Adipocyte (in vitro differentiated cells): Measurements from ENCODE around the gene PNRC2.
"Not testable (repeated sequence)": the region's sequence is repeated elsewhere in the genome, so short reads cannot be mapped to it uniquely, and the experiment has no call there.

Source experiments
- DNase-seq: peaks from one replicate; pipeline ENCODE4 v3.0.0-alpha.2; 2015; ENCODE audit warnings: low read depth
- H3K27me3 ChIP-seq: replicated peaks from 2 replicates; pipeline ENCODE4 v1.7.0; 2013; ENCODE audit warnings: mild to moderate bottlenecking, low read length, moderate library complexity; ENCODE audit not compliant: control insufficient read depth, insufficient read depth
- H3K36me3 ChIP-seq: 2 replicates; pipeline ENCODE4 v1.7.0; 2013; ENCODE audit warnings: low read length, mild to moderate bottlenecking, moderate library complexity; ENCODE audit not compliant: control insufficient read depth, insufficient read depth, severe bottlenecking
- H3K4me1 ChIP-seq: 2 replicates; pipeline ENCODE4 v1.7.0; 2013; ENCODE audit warnings: mild to moderate bottlenecking, low read length, moderate library complexity; ENCODE audit not compliant: control insufficient read depth, insufficient read depth
- H3K4me3 ChIP-seq: 2 replicates; pipeline ENCODE4 v1.7.0; 2013; ENCODE audit warnings: mild to moderate bottlenecking, low read length, moderate library complexity
- H3K9ac ChIP-seq: 2 replicates; pipeline ENCODE4 v1.7.0; 2013; ENCODE audit warnings: mild to moderate bottlenecking, low read length, moderate library complexity
- H3K9me3 ChIP-seq: 2 replicates; pipeline ENCODE4 v1.7.0; 2013; ENCODE audit warnings: mild to moderate bottlenecking, low read length, moderate library complexity; ENCODE audit not compliant: control insufficient read depth

PNRC2 gene

DNA sequence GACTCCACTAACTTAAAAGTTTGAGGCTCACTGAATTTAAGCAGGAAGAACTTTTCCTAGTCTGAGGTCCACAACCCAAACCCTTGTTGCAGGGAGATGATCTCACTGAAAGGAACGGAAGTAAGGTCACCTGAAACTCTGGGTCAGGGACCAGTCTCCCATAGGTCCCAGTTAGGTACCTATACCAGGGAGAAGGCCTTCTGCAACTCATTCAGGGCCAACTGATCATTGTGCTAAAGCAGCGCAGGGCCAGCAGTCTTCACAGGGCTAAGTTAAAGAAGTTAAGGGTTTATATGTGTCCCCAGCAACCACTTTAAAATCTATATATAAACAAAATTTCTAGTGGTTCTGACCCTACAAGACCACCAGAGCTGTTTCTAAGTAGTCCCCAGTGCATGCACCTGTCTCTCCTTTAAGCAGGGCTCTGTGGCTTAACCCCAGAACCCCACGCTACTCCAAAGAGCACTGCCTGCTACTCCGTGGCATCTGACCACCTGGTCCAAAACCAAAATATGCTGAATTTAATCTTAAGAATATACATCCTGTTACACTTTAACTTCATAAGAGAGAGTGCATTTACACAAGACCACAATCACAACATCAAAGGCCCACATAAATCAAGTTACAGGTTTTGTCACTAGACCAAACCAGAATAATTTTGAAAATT lies 17.7 kb downstream of the PNRC2 start:
- peak overlapping the region; percentile 91 for H3K4me3 ChIP-seq
- no peaks in the 10 kb centered on the region for H3K27me3 ChIP-seq
- H3K9me3 ChIP-seq, result no peaks in the 10 kb centered on the region

GRCh38 chr1:23977854-23978191 lies 18.2 kb downstream of the PNRC2 start:
- Histone ChIP-seq H3K4me1 (peaks cover 40% of the 10 kb centered on the region), H3K36me3 (peaks cover 8% of the 10 kb centered on the region), H3K9ac (peak overlapping the region; percentile 98), H3K27me3 (no peaks in the 10 kb centered on the region), H3K4me3 (peak overlapping the region; percentile 91), H3K9me3 (no peaks in the 10 kb centered on the region)
- DNase-seq, result no peak

More for the DNA sequence above, 17.7 kb downstream of the PNRC2 start:
- H3K4me1 ChIP-seq, result peaks cover 40% of the 10 kb centered on the region
- H3K36me3 ChIP-seq, result peaks cover 8% of the 10 kb centered on the region
- no peak overlapping the region for H3K9ac ChIP-seq
- DNase-seq, result no peak

GRCh38 chr1:23978805-23979204 lies 19.2 kb downstream of the PNRC2 start:
- Histone ChIP-seq H3K9me3 (no peaks in the 10 kb centered on the region), H3K4me1 (peaks cover 40% of the 10 kb centered on the region), H3K27me3 (no peaks in the 10 kb centered on the region), H3K9ac (peak overlapping the region; percentile 98), H3K4me3 (peak overlapping the region; percentile 91), H3K36me3 (peaks cover 8% of the 10 kb centered on the region)
- no peak for DNase-seq

DNA sequence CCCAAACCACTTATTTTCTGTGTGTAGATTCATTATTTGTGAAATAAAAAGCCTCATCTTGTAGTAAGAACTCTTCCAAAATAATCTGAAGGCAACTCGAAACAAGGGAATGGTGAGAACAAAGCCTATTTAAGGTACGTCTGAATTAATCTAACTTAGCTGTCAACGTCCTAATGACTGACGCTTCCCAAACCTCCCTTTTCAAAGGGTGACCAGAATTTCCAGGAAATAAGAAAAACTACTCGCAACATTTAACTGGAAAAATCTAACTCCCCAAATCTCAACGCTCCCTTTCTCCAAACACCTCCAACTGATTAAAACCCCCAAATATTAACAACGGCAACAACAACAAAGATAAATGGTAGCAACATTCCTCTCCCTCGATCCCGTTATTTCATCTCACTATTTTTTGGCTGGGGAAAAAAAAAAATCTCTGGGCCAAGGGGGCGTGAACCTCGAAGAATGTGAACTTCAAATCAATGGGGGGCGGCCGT lies 19.8 kb downstream of the PNRC2 start:
- Histone ChIP-seq H3K9ac (peak overlapping the region; percentile 98), H3K4me1 (peaks cover 46% of the 10 kb centered on the region), H3K36me3 (peaks cover 3% of the 10 kb centered on the region), H3K9me3 (no peaks in the 10 kb centered on the region), H3K4me3 (peak overlapping the region; percentile 91), H3K27me3 (no peaks in the 10 kb centered on the region)
- DNase-seq, result no peak

DNA sequence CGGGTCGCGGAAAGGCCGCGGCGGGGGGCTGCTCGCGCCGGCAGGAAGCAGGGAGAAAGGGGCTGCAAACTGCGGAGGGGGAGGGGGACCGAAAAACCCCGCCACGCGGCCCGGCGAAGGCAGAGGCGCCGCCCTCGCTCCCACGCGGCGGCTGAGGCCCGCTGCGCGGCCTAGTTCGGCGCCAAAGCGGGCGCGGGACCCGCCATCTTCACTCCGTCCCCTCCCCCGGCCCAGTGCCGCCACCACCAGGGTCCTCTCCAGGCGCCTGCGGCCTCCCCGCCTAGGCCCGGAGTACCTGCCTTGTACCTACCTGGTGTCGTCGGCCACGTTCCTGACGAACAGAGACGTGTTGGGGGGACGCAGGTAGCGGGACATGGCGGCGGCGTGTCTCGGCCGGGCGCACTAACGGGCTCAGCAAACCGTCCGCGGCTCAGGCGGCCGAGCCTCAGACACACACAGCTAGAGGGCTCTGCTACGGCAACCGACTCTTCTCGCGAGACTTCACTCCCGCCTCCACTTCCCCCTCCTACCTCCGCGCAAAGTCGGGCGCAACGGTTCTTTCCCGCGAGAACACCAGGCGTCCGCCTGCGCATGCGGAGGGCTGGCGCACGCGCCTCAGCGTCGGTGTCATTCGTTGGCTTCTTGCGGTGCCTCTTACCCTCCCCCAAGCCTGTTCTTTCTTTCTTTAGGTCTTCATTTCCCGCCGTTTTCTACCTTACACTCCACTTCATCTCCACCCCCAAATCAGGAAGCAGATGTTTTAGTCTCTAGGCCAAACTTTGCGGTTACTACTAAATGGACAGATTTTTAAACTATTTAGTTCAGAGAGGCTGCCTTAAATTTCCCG lies 20.5 kb downstream of the PNRC2 start, which contains the start of gene SRSF10:
Gene SRSF10, minus strand, starts transcription at position 447 of the 847 bp plus-strand sequence. Its CDS starts 72 bp downstream, at position 375.
- Histone ChIP-seq H3K4me3 (peak within 1 kb of the TSS; percentile 91), H3K9me3 (no peaks in the 10 kb centered on the region), H3K9ac (peak within 1 kb of the TSS; percentile 98), H3K4me1 (peaks cover 44% of the 10 kb centered on the region), H3K27me3 (no peaks in the 10 kb centered on the region), H3K36me3 (no peaks in the 10 kb centered on the region)
- peak; percentile 99 for DNase-seq

DNA sequence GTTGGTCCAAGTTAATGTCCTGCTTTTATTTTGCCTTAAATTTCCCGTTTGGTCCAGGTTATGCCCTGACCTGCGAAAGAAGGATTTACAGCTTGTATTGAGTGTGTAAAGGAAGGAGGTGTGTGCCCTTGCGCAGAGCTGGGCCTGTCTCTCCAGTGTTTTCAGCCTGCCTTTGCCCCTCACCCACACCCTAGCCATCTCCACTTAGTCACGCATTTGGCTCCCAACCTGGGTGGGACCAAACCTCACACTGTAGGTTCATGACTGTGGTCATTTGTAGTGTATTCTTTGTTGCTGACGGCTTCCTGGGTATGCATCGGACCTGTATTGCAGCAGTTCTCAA lies 21.1 kb downstream of the PNRC2 start:
- Histone ChIP-seq H3K9ac (peak overlapping the region; percentile 98), H3K36me3 (no peaks in the 10 kb centered on the region), H3K4me1 (peaks cover 38% of the 10 kb centered on the region), H3K4me3 (peak overlapping the region; percentile 91), H3K27me3 (no peaks in the 10 kb centered on the region), H3K9me3 (no peaks in the 10 kb centered on the region)
- peak; percentile 41 for DNase-seq

DNA sequence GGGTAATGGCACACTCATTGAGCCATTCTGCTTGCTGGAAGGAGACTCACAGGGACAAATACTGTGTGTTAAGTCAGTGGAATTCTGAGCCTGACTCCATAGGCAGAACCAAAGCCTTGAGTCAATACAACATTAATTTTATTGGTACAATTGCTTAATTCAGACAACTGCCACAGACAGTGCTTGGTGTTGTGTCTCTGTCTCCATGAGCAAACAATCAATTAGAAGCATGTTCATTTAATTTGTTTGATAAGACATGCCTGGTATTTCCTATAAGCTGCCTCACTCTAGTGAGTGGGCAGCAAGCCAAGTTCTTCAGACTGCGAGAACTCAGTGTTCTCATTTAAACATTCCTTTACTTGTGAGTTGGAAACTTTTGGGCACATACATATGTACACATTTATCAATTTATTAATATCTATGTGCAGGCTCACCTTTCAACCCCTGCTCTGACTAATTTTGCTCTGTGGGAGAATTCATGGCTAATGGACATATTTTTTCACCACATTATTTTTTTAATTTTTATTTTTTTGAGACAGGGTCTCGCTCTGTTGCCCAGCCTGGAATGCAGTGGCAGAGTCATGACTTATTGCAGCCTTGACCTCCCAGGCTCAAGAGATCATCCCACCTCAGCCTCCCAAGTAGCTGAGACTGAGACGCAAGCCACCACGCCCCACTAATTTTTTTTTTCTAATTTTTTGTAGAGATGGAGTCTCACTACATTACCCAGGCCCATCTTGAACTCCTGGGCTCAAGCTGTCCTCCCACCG lies 25.0 kb downstream of the PNRC2 start:
- no peaks in the 10 kb centered on the region for H3K36me3 ChIP-seq
- H3K9me3 ChIP-seq, result no peaks in the 10 kb centered on the region
- no peaks in the 10 kb centered on the region for H3K27me3 ChIP-seq
- H3K4me1 ChIP-seq, result peaks cover 13% of the 10 kb centered on the region
- DNase-seq, result peak; percentile 87
- no peak overlapping the region for H3K9ac ChIP-seq
- H3K4me3 ChIP-seq, result no peak overlapping the region

DNA sequence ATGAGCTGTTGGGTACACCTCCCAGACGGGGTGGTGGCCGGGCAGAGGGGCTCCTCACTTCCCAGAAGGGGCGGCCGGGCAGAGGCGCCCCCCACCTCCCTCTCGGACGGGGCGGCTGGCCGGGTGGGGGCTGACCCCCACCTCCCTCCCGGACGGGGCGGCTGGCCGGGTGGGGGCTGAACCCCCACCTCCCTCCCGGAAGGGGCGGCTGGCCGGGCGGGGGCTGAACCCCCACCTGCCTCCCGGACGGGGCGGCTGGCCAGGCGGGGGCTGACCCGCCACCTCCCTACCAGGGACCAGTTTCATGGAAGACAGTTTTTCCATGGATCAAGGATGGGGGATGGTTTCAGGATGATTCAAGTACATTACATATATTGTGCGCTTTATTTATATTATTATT lies 27.4 kb downstream of the PNRC2 start:
- not testable (repeated sequence) for H3K4me3 ChIP-seq, H3K9ac ChIP-seq, DNase-seq, H3K27me3 ChIP-seq, H3K36me3 ChIP-seq, H3K4me1 ChIP-seq, H3K9me3 ChIP-seq

DNA sequence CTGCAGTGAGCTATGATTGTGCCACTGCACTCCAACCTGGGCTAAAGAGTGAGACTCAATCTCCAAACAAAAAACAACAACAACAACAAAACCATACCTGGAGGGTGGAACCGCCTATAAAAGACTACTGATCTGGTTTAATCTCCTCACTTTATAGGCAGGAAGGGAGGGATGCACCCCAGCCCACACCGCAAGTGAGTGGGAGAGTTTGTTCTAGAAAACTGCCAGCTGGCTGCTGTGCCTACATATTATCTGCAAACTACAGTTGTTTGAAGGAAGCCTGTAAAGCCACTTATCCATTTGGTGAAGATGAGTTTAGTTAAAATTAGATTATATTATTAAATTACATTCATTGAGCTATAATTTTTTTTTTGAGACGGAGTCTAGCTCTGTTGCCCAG lies 29.6 kb downstream of the PNRC2 start:
- no peak overlapping the region for H3K4me3 ChIP-seq
- H3K4me1 ChIP-seq, result peaks cover 4% of the 10 kb centered on the region
- no peaks in the 10 kb centered on the region for H3K9me3 ChIP-seq
- H3K9ac ChIP-seq, result no peak overlapping the region
- H3K36me3 ChIP-seq, result no peaks in the 10 kb centered on the region
- no peaks in the 10 kb centered on the region for H3K27me3 ChIP-seq
- DNase-seq, result no peak

- H3K9ac ChIP-seq, H3K4me3 ChIP-seq, H3K4me1 ChIP-seq, DNase-seq, H3K27me3 ChIP-seq, H3K36me3 ChIP-seq, H3K9me3 ChIP-seq: not testable (repeated sequence)
Observed at GRCh38 chr1:23992011-23992410, 32.4 kb downstream of the PNRC2 start.

GRCh38 chr1:23995431-23995837 lies 35.8 kb downstream of the PNRC2 start:
- no peak for DNase-seq
- Histone ChIP-seq H3K4me1 (peaks cover 4% of the 10 kb centered on the region), H3K9me3 (no peaks in the 10 kb centered on the region), H3K27me3 (no peaks in the 10 kb centered on the region), H3K4me3 (no peak overlapping the region), H3K36me3 (no peaks in the 10 kb centered on the region), H3K9ac (no peak overlapping the region)
